ACC112 (cell line): ENCODE data around the gene ZMYM4.
"Not testable (repeated sequence)": the region's sequence is repeated elsewhere in the genome, so short reads cannot be mapped to it uniquely, and the experiment has no call there.

Source experiments
- H2AFZ ChIP-seq: fragments of 200-600 bp; sonication (generic); one replicate; pipeline ENCODE4 v1.6.0; 2017; ENCODE audit warnings: antibody characterized with exemption, low read length; ENCODE audit not compliant: unreplicated experiment
- H3K27ac ChIP-seq: fragments of 200-600 bp; sonication (generic); 2 replicates; pipeline ENCODE4 v1.5.1; 2014; ENCODE audit warnings: low read depth, mild to moderate bottlenecking, antibody characterized with exemption, low read length, moderate library complexity
- H3K27me3 ChIP-seq: fragments of 200-600 bp; sonication (generic); 2 replicates; pipeline ENCODE4 v1.6.1; 2014; ENCODE audit warnings: mild to moderate bottlenecking, antibody characterized with exemption, low read length, moderate library complexity, mixed read lengths; ENCODE audit not compliant: insufficient read depth
- H3K36me3 ChIP-seq: fragments of 200-600 bp; sonication (generic); 2 replicates; pipeline ENCODE4 v1.6.1; 2016; ENCODE audit warnings: mild to moderate bottlenecking, antibody characterized with exemption, low read length, moderate library complexity, mixed read lengths; ENCODE audit not compliant: insufficient read depth
- H3K4me1 ChIP-seq: fragments of 200-600 bp; sonication (generic); one replicate; pipeline ENCODE4 v1.6.1; 2016; ENCODE audit warnings: low read length, mixed read lengths; ENCODE audit not compliant: insufficient read depth, unreplicated experiment, control insufficient read depth
- H3K4me3 ChIP-seq: fragments of 200-600 bp; sonication (generic); 2 replicates; pipeline ENCODE4 v1.5.1; 2014; ENCODE audit warnings: mild to moderate bottlenecking, low read depth, low read length
- H3K79me2 ChIP-seq: fragments of 200-600 bp; sonication (generic); one replicate; pipeline ENCODE4 v1.6.0; 2016; ENCODE audit warnings: low read length; ENCODE audit not compliant: control insufficient read depth, unreplicated experiment, insufficient read depth

ZMYM4 gene

DNA sequence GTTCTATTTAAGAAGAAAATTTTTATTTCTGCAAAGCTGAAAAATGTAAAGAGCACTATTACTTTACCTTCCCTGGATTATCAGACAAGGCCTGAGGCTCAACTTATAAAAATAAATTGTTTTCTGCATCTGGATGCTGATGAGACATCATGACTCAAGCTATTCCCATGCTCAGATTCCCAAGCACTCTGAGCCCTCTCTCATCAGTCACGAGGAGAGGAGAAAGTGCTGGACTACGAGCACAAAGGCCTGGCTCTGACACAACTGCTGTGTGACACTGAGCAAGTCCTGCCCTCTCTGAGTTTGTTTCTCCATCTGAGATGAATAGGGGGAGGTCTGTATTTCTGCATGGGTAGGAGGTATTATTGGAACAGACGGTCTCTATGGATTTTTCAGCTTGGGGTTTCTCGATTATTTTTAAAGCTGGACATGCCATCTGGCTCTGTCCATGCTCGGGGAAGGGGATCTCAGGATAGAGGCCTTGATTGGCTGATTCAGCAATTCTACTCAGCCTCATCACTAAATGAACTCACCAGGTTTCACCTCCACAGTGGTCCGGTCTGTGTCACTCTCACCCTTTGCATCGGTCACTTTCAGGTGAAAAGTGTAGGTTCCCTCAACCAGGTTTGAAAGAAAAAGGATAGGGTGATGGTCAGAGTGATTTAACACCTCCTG is 181.0 kb downstream of the ZMYM4 start:
- H3K36me3 ChIP-seq: peaks cover 4% of the 10 kb centered on the region; the same call in 1 of the 2 replicates

DNA sequence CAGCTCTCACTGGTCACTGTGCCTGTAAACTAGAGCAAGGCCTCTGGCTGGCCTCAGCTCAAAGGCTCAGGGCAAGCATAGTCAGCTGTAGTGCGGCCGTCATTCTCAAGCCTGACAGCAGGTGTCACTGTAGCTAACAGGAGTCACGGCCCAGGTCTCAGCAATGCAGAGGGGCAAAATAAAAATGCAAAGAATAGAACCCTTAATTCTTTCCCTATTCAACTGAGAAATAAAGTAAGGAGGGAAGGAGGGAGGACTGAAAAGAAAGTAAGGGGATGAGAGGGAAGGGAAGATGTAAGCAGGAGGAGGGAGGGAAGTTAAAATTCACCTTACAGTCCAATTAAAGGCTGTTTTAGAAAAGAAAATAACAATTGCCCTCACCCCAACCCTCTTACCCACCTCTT is 182.6 kb downstream of the ZMYM4 start:
- no peak overlapping the region for H2AFZ ChIP-seq
- no peaks in the 10 kb centered on the region for H3K79me2 ChIP-seq
- no peaks in the 10 kb centered on the region for H3K27me3 ChIP-seq
- no peak overlapping the region for H3K4me3 ChIP-seq
- peak overlapping the region; percentile 80; the same call in 1 of the 2 replicates for H3K27ac ChIP-seq
- peaks cover 4% of the 10 kb centered on the region; the same call in 1 of the 2 replicates for H3K36me3 ChIP-seq
- peaks cover 61% of the 10 kb centered on the region for H3K4me1 ChIP-seq

More for the DNA sequence above, 181.0 kb downstream of the ZMYM4 start:
- Histone ChIP-seq H3K79me2 (no peaks in the 10 kb centered on the region), H3K27me3 (no peaks in the 10 kb centered on the region), H2AFZ (no peak overlapping the region), H3K4me1 (peaks cover 53% of the 10 kb centered on the region), H3K27ac (peak overlapping the region; percentile 97), H3K4me3 (0 out of 2 replicates have a peak overlapping the region, but pooled peaks have one; percentile 44)

DNA sequence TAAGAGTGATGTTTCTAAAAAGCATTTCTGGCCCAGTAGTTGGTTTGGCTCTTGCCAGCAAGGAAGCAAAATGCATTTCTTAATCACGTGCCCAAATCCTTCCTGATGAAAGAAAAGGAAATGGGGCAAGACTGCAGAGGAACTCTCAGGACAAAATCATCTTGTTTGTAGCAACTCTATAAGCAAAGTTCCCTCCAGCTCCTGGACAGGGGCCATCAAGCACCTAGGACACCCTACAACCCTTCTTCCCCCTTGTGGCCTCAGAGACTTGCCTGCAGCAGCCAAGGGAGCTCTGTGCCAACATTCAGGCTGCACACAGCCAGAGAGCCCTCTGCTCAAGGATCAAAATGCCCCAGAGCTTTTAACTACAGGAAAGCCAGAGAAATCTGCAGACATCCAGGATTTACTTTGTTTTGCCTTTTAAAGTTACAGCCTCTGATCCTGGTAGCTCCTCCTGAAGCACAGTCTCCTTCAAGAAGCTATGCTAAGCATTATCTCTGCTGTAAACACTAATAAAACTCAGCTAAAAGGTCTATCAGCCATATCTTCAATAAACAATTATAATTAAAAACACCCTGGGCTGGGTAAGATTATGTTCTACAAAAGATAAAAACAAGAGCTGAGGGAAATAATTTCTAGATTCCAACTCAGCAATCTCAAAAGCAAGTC is 183.7 kb downstream of the ZMYM4 start:
- Histone ChIP-seq H3K27me3 (no peaks in the 10 kb centered on the region), H3K27ac (peak overlapping the region; percentile 80), H3K79me2 (no peaks in the 10 kb centered on the region), H3K36me3 (peaks cover 4% of the 10 kb centered on the region; the same call in 1 of the 2 replicates), H3K4me3 (no peak overlapping the region), H3K4me1 (peaks cover 60% of the 10 kb centered on the region), H2AFZ (no peak overlapping the region)

DNA sequence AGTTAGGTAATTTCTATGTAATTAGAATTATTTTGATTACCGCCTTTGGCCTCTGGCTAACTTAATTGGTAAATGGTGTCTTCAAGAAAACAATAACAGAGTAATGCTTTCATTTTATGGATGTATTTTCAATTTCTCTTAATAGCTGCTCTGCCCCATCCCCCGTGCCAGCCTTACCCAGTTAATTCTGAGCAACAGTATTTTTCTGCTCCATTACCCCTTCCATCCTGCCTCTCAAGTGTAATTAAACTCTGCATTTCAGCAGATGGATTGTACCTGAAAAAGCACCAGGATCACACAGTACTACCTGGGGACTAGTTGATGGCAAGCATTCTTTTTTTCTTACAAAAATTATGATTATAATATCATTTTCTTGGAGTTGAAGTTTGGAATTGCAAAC is 184.5 kb downstream of the ZMYM4 start:
- Histone ChIP-seq H3K79me2 (no peaks in the 10 kb centered on the region), H3K4me3 (no peak overlapping the region), H3K36me3 (peaks cover 4% of the 10 kb centered on the region; the same call in 1 of the 2 replicates), H3K4me1 (peaks cover 52% of the 10 kb centered on the region), H3K27ac (peak overlapping the region; percentile 80; the same call in 1 of the 2 replicates), H3K27me3 (no peaks in the 10 kb centered on the region), H2AFZ (no peak overlapping the region)

DNA sequence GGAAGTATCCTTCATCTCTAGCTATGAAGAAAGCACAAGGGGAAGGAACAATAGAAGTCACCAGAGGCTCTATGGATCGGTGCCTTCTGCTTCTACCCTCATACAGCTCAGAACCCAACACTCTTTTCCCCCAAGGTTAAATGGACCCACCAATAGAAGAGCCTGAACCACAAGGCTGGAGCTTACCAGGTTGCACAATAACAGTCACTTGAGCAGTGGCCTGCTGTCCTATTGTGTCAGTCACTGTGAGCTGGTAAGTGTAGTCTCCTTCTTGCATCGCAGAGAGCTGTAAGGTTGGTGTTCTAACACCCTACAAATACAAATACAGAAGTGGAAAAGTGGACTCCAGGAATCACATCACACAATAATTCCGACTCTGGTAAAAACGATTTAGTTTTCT is 185.7 kb downstream of the ZMYM4 start:
- Histone ChIP-seq H3K4me1 (peaks cover 43% of the 10 kb centered on the region), H3K4me3 (no peak overlapping the region), H2AFZ (no peak overlapping the region), H3K27me3 (no peaks in the 10 kb centered on the region), H3K79me2 (no peaks in the 10 kb centered on the region), H3K27ac (peak overlapping the region; percentile 79), H3K36me3 (peaks cover 4% of the 10 kb centered on the region; the same call in 1 of the 2 replicates)

DNA sequence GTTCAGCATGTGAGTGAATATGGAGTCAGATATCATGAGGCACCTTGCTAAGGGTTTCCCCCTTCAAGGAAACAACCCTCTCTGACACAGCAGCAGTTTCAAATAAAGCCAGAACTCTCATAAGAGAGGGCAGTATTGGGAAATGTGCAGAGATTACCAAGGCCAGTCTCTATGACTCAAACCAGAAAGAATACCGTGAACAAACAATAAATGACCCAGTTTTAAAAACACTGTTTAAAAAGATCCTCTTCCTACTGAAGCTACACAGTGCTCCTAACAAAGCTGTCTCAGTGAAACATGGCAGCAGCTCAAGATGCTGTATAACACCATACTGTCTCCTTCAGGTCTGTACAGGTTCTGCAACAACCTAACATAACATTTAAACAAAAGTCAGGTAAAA is 186.1 kb downstream of the ZMYM4 start:
- H3K27ac ChIP-seq: peak overlapping the region; percentile 79
- H3K4me1 ChIP-seq: peaks cover 40% of the 10 kb centered on the region
- no peak overlapping the region for H2AFZ ChIP-seq
- H3K27me3 ChIP-seq: no peaks in the 10 kb centered on the region
- peaks cover 4% of the 10 kb centered on the region; the same call in 1 of the 2 replicates for H3K36me3 ChIP-seq
- H3K4me3 ChIP-seq: no peak overlapping the region
- no peaks in the 10 kb centered on the region for H3K79me2 ChIP-seq

DNA sequence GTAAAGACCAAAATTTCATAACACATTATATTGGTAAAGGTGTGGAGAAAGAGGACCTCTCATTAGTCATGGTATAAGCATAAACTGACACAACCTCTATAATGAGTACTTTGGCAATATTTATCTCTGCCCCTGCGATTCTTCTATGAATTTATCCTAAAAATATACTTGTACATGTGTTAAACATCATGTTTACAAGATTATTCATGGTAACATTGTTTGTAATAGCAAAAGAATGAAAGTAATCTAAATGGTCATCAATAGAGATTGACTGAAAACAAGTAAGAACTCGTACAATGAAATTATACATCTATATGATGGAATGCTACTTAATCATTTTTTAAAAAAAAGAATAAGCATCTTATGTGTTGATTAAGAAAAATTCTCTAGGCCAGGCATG is 192.3 kb downstream of the ZMYM4 start:
- H3K27ac ChIP-seq: no peak overlapping the region
- no peak overlapping the region for H2AFZ ChIP-seq
- no peaks in the 10 kb centered on the region for H3K27me3 ChIP-seq
- H3K36me3 ChIP-seq: peaks cover 12% of the 10 kb centered on the region; the same call in 1 of the 2 replicates
- no peak overlapping the region for H3K4me3 ChIP-seq
- H3K79me2 ChIP-seq: no peaks in the 10 kb centered on the region
- H3K4me1 ChIP-seq: no peaks in the 10 kb centered on the region

DNA sequence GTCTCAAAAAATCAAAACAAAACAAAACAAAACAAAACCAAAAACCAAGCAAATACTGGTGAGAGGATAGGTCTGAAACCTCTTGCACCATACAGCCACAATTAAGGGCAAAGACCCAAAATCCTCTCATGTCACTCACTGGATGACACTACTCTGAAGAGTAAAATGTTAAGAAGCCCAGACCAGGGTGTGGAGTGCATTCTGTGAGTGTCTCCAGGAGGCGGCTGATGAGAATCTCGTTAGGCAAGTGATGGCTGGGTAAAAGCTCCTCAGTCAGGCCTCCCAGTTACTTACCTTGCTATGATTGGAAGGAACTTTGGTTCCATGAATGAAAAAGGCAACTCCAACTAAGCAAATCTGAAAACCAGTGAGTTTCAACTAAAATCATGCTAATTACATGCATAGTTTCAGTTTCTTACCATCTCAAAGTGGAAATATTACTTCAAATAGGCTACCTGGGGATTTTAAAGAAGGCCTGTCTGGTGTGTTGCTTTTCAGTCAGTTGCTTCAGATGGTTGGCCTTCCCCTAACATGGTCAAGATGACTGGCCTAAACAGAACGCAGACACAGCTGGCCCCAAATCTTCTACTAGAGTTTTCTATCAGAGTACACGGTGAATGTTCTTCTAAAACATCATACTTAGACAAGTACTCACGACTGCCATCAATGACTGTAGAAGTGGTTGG is 193.6 kb downstream of the ZMYM4 start:
- H3K27ac ChIP-seq: no peak overlapping the region
- H3K36me3 ChIP-seq: peaks cover 20% of the 10 kb centered on the region; the same call in 1 of the 2 replicates
- H3K27me3 ChIP-seq: no peaks in the 10 kb centered on the region
- H3K79me2 ChIP-seq: no peaks in the 10 kb centered on the region
- no peak overlapping the region for H2AFZ ChIP-seq
- H3K4me1 ChIP-seq: no peaks in the 10 kb centered on the region
- H3K4me3 ChIP-seq: no peak overlapping the region

DNA sequence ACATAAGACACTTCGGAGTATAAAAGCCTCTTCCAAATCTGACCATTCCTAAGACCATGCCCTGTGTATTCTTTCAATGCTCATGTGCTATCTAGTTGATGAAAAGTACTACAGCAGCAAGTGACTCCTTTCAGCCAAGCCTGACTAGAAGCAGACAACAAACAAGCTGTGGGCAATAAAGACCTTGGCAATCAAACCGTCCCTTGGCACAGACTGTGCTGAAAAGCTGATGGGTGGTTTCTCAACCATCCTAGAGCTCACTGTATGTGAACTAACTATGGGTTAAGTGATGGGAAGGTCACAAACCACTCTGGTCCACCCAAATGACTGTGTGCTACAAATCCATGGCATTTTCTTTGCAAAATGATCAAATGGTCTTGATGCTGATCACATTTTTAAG is 194.7 kb downstream of the ZMYM4 start:
- Histone ChIP-seq H3K79me2 (no peaks in the 10 kb centered on the region), H3K36me3 (peaks cover 20% of the 10 kb centered on the region; the same call in 1 of the 2 replicates), H3K27ac (no peak overlapping the region), H2AFZ (no peak overlapping the region), H3K27me3 (no peaks in the 10 kb centered on the region), H3K4me1 (peaks cover 6% of the 10 kb centered on the region), H3K4me3 (no peak overlapping the region)

DNA sequence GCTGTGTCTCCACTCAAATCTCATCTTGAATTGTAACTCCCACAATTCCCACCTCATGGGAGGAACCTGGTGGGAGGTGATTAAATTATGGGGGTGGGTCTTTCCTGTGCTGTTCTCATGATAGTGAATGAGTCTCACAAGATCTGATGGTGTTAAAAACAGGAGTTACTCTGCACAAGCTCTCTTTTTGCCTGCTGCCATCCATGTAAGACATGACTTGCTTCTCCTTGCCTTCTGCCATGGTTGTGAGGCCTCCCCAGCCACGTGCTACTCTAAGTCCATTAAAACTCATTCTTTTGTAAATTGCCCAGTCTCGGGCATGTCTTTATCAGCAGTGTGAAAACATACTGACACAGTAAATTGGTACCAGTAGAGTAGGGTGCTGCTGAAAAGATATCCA is 195.2 kb downstream of the ZMYM4 start:
- H3K4me3 ChIP-seq, H3K79me2 ChIP-seq, H3K27me3 ChIP-seq, H2AFZ ChIP-seq, H3K27ac ChIP-seq: not testable (repeated sequence)
- Histone ChIP-seq H3K4me1 (peaks cover 11% of the 10 kb centered on the region), H3K36me3 (peaks cover 20% of the 10 kb centered on the region; the same call in 1 of the 2 replicates)
